Panc1 (cell line): ENCODE data around the gene YJU2. TPM values are rescaled to one million over a fixed set of nuclear protein-coding genes. Genes with fewer than 3 reads are reported as not detected.
A peak's percentile ranks its signal among the peaks of the same experiment; 100 is the strongest.

Source experiments
- ATAC-seq: fragments of 200-7000 bp; cut with Tn5 transposase; 2 replicates; pipeline ENCODE4 v1.9.1; 2020; ENCODE audit warnings: mild to moderate bottlenecking, moderate library complexity
- BruUV-seq: library from RNA; stranded (reverse); fragments of 400-500 nt; replicated peaks from 2 replicates; lab custom pipeline; 2021; lab: Mats Ljungman, UMichigan
- CTCF ChIA-PET: fragments of 300-600 bp; sonication (Branson Sonifier 250); formaldehyde crosslinking; loops from one replicate; lab custom pipeline; 2022; ENCODE audit warnings: antibody characterized with exemption; lab: Charles Lee
- POLR2A ChIA-PET: fragments of 300-600 bp; sonication (Branson Sonifier 250); formaldehyde crosslinking; loops from one replicate; lab custom pipeline; 2022; ENCODE audit warnings: antibody characterized with exemption; lab: Charles Lee
- DNase-seq: peaks from one replicate; pipeline ENCODE4 v3.0.0-alpha.2; 2010; ENCODE audit warnings: low read depth, low spot score
- H3K27ac ChIP-seq: 2 replicates; pipeline ENCODE4 v1.5.1; 2011; ENCODE audit warnings: mild to moderate bottlenecking, low read length, inconsistent platforms
- H3K27me3 ChIP-seq: fragments of 200-500 bp; sonication (Bioruptor generic); 2 replicates; pipeline ENCODE4 v1.6.0; 2014; ENCODE audit warnings: low read length, inconsistent platforms; ENCODE audit not compliant: control insufficient read depth, insufficient read depth
- H3K36me3 ChIP-seq: fragments of 200-500 bp; sonication (Bioruptor generic); 2 replicates; pipeline ENCODE4 v1.5.1; 2014; ENCODE audit warnings: inconsistent platforms, mild to moderate bottlenecking, low read length, moderate library complexity; ENCODE audit not compliant: control insufficient read depth, insufficient read depth
- H3K4me1 ChIP-seq: 2 replicates; pipeline ENCODE4 v1.5.1; 2011; ENCODE audit warnings: inconsistent platforms, mild to moderate bottlenecking, low read length, moderate library complexity; ENCODE audit not compliant: control insufficient read depth, insufficient read depth
- H3K4me3 ChIP-seq, 2 experiments: 2 replicates each; pipeline ENCODE4 v1.5.1; 2011 to 2012; ENCODE audit warnings: low read depth in 2 of 2, low read length in 2 of 2, mild to moderate bottlenecking in 2 of 2, inconsistent platforms in 1 of 2, moderate library complexity in 1 of 2
- H3K9me3 ChIP-seq: fragments of 200-500 bp; sonication (Bioruptor generic); 2 replicates; pipeline ENCODE4 v1.5.1; 2014; ENCODE audit warnings: low read depth, mild to moderate bottlenecking, inconsistent platforms, low read length, moderate library complexity; ENCODE audit not compliant: control insufficient read depth, insufficient read depth
- POLR2AphosphoS5 ChIP-seq: IDR thresholded peaks from 2 replicates; pipeline ENCODE4 v1.6.1; 2012; ENCODE audit warnings: mild to moderate bottlenecking, low read depth, low read length, moderate library complexity
- SIN3A ChIP-seq: IDR thresholded peaks from 2 replicates; pipeline ENCODE4 v1.6.1; 2012; ENCODE audit warnings: low read depth, mild to moderate bottlenecking, low read length, moderate library complexity, borderline replicate concordance; ENCODE audit not compliant: insufficient read depth
- TCF7L2 ChIP-seq: IDR thresholded peaks from 2 replicates; pipeline ENCODE4 v1.6.1; 2011; ENCODE audit warnings: mild to moderate bottlenecking, low read depth, low read length, inconsistent platforms
- in situ Hi-C: cut with HindIII; loops from 2 replicates; pipeline ENCODE4 v1.10.0; 2016; ENCODE audit warnings: low sequenced_read_pairs, low pct_unique_long_range_greater_than_20kb
- intact Hi-C: fragments of 100-400 bp; cut with micrococcal nuclease; formaldehyde crosslinking; loops from one replicate; pipeline ENCODE4 v1.10.0; 2022; ENCODE audit not compliant: unreplicated experiment
- total RNA-seq: library from RNA; stranded (reverse); gene quantifications from one replicate; pipeline ENCODE4 v1.2.1, GENCODE V29; 2021; ENCODE audit not compliant: unreplicated experiment
- TF ChIP-seq, protein P1 (sequence below): fragments of 450-650 bp; IDR thresholded peaks from 2 replicates; pipeline ENCODE4 v1.5.1; 2017; ENCODE audit warnings: mild to moderate bottlenecking
- TF ChIP-seq, protein P2 (sequence below), 2 experiments: IDR thresholded peaks; 2 replicates each; pipeline ENCODE4 v1.6.1; 2011 to 2012; ENCODE audit warnings: low read depth in 2 of 2, control low read depth in 1 of 2, low read length in 1 of 2, mild to moderate bottlenecking in 1 of 2, moderate library complexity in 1 of 2; ENCODE audit not compliant: insufficient read depth in 1 of 2

YJU2 gene
- total RNA-seq, 1 experiment from 2014 or later: 15.9 TPM

DNA sequence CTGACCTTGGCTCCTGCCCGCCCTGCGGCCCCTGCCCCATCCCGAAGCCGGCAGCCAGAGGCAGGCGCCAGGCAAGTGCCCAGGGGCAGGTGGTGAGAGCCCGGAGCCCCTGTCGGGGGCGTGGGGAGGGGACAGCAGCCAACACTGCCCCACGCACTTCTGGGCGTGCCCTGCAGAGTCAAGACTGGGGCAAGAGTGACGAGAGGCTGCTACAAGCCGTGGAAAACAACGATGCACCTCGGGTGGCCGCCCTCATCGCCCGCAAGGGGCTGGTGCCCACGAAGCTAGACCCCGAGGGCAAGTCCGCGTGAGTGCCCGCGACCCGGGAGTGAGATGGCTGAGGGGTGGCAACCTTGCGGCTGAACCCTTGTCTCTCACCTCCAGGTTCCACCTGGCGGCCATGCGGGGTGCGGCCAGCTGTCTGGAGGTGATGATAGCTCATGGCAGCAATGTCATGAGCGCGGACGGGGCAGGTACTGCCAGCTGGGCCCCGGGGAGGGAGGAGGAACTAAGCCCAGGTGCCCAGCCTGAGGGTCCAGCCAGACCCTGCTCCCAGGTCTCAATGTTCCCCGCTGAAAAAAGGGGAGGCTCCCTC is 47.1 kb upstream of the YJU2 start:
- intact Hi-C loops: loop anchor here (10.0 kb wide), 2 partner anchors 55 to 215 kb away; partner anchors contain the start of gene EEF2

DNA sequence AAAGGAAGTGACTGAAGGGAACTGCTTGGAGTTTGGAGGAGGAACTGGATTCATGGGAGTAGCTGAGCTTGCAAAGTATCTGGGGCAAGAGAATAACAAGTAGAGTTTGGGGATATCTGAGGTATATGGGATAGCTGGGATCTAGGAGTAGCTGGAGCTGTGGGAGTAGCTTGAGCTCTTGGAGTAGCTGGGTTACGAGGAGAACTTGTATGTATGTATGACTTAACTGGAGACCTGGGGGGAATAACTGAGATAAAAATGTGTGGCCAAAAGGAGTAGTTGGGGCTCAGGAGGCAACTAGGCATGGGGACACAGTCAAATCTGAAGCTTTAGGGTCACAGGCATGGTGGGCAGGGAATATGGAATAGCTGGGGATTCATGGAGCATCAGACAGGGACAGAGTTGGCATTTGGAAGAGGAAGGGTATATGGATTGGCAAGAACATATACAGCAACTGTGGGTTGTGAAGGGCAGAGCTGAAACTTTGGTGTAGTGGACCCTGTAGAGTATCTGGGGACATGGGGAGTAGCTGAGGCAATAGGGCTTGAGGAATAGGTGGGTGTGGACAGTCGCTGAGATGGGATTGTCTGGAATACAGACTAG is 45.8 kb upstream of the YJU2 start:
- no peak for TF ChIP-seq POLR2AphosphoS5
- TF ChIP-seq, protein P1, sequence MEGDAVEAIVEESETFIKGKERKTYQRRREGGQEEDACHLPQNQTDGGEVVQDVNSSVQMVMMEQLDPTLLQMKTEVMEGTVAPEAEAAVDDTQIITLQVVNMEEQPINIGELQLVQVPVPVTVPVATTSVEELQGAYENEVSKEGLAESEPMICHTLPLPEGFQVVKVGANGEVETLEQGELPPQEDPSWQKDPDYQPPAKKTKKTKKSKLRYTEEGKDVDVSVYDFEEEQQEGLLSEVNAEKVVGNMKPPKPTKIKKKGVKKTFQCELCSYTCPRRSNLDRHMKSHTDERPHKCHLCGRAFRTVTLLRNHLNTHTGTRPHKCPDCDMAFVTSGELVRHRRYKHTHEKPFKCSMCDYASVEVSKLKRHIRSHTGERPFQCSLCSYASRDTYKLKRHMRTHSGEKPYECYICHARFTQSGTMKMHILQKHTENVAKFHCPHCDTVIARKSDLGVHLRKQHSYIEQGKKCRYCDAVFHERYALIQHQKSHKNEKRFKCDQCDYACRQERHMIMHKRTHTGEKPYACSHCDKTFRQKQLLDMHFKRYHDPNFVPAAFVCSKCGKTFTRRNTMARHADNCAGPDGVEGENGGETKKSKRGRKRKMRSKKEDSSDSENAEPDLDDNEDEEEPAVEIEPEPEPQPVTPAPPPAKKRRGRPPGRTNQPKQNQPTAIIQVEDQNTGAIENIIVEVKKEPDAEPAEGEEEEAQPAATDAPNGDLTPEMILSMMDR: no peak
- no peak for TF ChIP-seq SIN3A
- TF ChIP-seq TCF7L2: no peak
- TF ChIP-seq, protein P2, sequence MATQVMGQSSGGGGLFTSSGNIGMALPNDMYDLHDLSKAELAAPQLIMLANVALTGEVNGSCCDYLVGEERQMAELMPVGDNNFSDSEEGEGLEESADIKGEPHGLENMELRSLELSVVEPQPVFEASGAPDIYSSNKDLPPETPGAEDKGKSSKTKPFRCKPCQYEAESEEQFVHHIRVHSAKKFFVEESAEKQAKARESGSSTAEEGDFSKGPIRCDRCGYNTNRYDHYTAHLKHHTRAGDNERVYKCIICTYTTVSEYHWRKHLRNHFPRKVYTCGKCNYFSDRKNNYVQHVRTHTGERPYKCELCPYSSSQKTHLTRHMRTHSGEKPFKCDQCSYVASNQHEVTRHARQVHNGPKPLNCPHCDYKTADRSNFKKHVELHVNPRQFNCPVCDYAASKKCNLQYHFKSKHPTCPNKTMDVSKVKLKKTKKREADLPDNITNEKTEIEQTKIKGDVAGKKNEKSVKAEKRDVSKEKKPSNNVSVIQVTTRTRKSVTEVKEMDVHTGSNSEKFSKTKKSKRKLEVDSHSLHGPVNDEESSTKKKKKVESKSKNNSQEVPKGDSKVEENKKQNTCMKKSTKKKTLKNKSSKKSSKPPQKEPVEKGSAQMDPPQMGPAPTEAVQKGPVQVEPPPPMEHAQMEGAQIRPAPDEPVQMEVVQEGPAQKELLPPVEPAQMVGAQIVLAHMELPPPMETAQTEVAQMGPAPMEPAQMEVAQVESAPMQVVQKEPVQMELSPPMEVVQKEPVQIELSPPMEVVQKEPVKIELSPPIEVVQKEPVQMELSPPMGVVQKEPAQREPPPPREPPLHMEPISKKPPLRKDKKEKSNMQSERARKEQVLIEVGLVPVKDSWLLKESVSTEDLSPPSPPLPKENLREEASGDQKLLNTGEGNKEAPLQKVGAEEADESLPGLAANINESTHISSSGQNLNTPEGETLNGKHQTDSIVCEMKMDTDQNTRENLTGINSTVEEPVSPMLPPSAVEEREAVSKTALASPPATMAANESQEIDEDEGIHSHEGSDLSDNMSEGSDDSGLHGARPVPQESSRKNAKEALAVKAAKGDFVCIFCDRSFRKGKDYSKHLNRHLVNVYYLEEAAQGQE (IDR thresholded peaks at IDR 0.05; ENCODE audit: insufficient read depth in 1 of 2, low read depth in 2 of 2, low read length in 1 of 2): no peak
- in situ Hi-C loops (no loop called here), intact Hi-C loops (loop anchor here (10.0 kb wide), 2 partner anchors 56 to 216 kb away; partner anchors contain the start of gene EEF2)
- Histone ChIP-seq H3K27me3 (peaks cover 3% of the 10 kb centered on the region; the same call in 1 of the 2 replicates), H3K4me3 (no peak overlapping the region), H3K4me1 (peaks cover 3% of the 10 kb centered on the region; the same call in 1 of the 2 replicates), H3K27ac (no peak overlapping the region), H3K36me3 (no peaks in the 10 kb centered on the region), H3K9me3 (no peaks in the 10 kb centered on the region)
- ChIA-PET CTCF (interaction anchor here (0.5 to 0.6 kb wide), 3 partner anchors 37 to 190 kb away, joined by 3 to 8 read pairs (median 3); no protein-coding TSS in a partner anchor), POLR2A (interaction anchor here (0.5 kb wide), 1 partner anchor 60 kb away, joined by 7 read pairs; no protein-coding TSS in a partner anchor)
- no TSS peak for BruUV-seq
- ATAC-seq: no peak
- DNase-seq: no peak

More for the DNA sequence above, 47.1 kb upstream of the YJU2 start:
- BruUV-seq: no TSS peak
- Histone ChIP-seq H3K27ac (no peak overlapping the region), H3K9me3 (no peaks in the 10 kb centered on the region), H3K27me3 (peaks cover 3% of the 10 kb centered on the region; the same call in 1 of the 2 replicates), H3K36me3 (no peaks in the 10 kb centered on the region), H3K4me3 (no peak overlapping the region), H3K4me1 (peaks cover 3% of the 10 kb centered on the region; the same call in 1 of the 2 replicates)
- ChIA-PET CTCF (interaction anchor here (0.6 kb wide), 1 partner anchor 34 kb away, joined by 5 read pairs; no protein-coding TSS in a partner anchor), POLR2A (interaction anchor here (0.5 kb wide), 2 partner anchors 57 to 154 kb away, joined by 5 to 11 read pairs; no protein-coding TSS in a partner anchor)
- TF ChIP-seq SIN3A (no peak), TCF7L2 (no peak), POLR2AphosphoS5 (no peak)
- TF ChIP-seq, protein P2 (IDR thresholded peaks at IDR 0.05; ENCODE audit: insufficient read depth in 1 of 2, low read depth in 2 of 2, low read length in 1 of 2): no peak
- TF ChIP-seq, protein P1: no peak; the same call in 1 of the 2 replicates
- DNase-seq (no peak), ATAC-seq (peak; percentile 54; the same call in 1 of the 2 replicates)
- in situ Hi-C loops: no loop called here
